Endothelial cell of umbilical vein (primary cell): ENCODE measurements around the gene HBEGF.

Experiments used
- EZH2 ChIP-seq: IDR thresholded peaks from 2 replicates; pipeline ENCODE4 v1.6.1; 2012; ENCODE audit warnings: borderline replicate concordance, low read depth, mild to moderate bottlenecking, moderate library complexity, low read length, inconsistent platforms; ENCODE audit not compliant: severe bottlenecking
- GATA2 ChIP-seq: IDR thresholded peaks from 2 replicates; pipeline ENCODE4 v1.7.0; 2011; ENCODE audit warnings: low read depth, mild to moderate bottlenecking, moderate library complexity, mixed read lengths, low read length; ENCODE audit not compliant: insufficient read length, insufficient read depth
- JUN ChIP-seq: IDR thresholded peaks from 2 replicates; pipeline ENCODE4 v1.6.1; 2011; ENCODE audit warnings: borderline replicate concordance, low read depth; ENCODE audit not compliant: insufficient read length, insufficient read depth
- MYC ChIP-seq: IDR thresholded peaks from one replicate; pipeline ENCODE4 v1.6.1; 2011; ENCODE audit warnings: mild to moderate bottlenecking, low read depth, low read length
- POLR2A ChIP-seq: IDR thresholded peaks from 2 replicates; pipeline ENCODE4 v1.6.1; 2012; ENCODE audit warnings: low read depth, mild to moderate bottlenecking, control low read depth, low read length
- POLR2AphosphoS5 ChIP-seq: IDR thresholded peaks from 2 replicates; pipeline ENCODE4 v1.6.1; 2012; ENCODE audit warnings: low read depth, mild to moderate bottlenecking, control low read depth, low read length, moderate library complexity; ENCODE audit not compliant: insufficient read depth
- TF ChIP-seq, protein P1 (sequence below): IDR thresholded peaks from 2 replicates; pipeline ENCODE4 v1.6.1; 2011; ENCODE audit not compliant: insufficient read depth, insufficient read length
- TF ChIP-seq, protein P2 (sequence below), 2 donors: IDR thresholded peaks; 1 replicate in 1 of 2; 2 replicates in 1 of 2; pipeline ENCODE4 v1.5.1; 2011; ENCODE audit warnings: low read length in 2 of 2, mild to moderate bottlenecking in 2 of 2, moderate library complexity in 2 of 2, control low read depth in 1 of 2, inconsistent platforms in 1 of 2, low read depth in 1 of 2; ENCODE audit not compliant: insufficient read depth in 1 of 2; ENCODE audit errors: extremely low read depth in 1 of 2

GRCh38 chr5:140324617-140325241 is 21.7 kb downstream of the HBEGF start:
- TF ChIP-seq, protein P1, sequence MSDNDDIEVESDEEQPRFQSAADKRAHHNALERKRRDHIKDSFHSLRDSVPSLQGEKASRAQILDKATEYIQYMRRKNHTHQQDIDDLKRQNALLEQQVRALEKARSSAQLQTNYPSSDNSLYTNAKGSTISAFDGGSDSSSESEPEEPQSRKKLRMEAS = no peak
- TF ChIP-seq, protein P2, sequence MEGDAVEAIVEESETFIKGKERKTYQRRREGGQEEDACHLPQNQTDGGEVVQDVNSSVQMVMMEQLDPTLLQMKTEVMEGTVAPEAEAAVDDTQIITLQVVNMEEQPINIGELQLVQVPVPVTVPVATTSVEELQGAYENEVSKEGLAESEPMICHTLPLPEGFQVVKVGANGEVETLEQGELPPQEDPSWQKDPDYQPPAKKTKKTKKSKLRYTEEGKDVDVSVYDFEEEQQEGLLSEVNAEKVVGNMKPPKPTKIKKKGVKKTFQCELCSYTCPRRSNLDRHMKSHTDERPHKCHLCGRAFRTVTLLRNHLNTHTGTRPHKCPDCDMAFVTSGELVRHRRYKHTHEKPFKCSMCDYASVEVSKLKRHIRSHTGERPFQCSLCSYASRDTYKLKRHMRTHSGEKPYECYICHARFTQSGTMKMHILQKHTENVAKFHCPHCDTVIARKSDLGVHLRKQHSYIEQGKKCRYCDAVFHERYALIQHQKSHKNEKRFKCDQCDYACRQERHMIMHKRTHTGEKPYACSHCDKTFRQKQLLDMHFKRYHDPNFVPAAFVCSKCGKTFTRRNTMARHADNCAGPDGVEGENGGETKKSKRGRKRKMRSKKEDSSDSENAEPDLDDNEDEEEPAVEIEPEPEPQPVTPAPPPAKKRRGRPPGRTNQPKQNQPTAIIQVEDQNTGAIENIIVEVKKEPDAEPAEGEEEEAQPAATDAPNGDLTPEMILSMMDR (IDR thresholded peaks at IDR 0.05; ENCODE audit: extremely low read depth in 1 of 2, insufficient read depth in 1 of 2, low read depth in 1 of 2, low read length in 2 of 2) = no peak
- TF ChIP-seq MYC = no peak
- TF ChIP-seq POLR2AphosphoS5 = no peak
- TF ChIP-seq EZH2 = no peak
- no peak for TF ChIP-seq POLR2A
- TF ChIP-seq JUN = no peak
- no peak for TF ChIP-seq GATA2
